ENCODE results near the gene BCL2L2. TPM values are rescaled to one million over a fixed set of nuclear protein-coding genes. Genes with fewer than 3 reads are reported as not detected.

BCL2L2 gene
- total and polyA plus RNA-seq, 2 of the 8 experiments (the other 6 are each of a cell fraction or from before 2014, with no cell fraction given) = 9.3 to 13.8 TPM

- H3K9me3 ChIP-seq (ENCODE audit: insufficient read depth in 2 of 2, low read depth in 1 of 2, low read length in 1 of 2) = no peaks in the 10 kb centered on the region
- peak within 1 kb of the TSS; percentile 83; the same call in 1 of the 2 replicates for H2BK5ac ChIP-seq (ENCODE audit: low read depth, low read length)
- H3K56ac ChIP-seq (replicated peaks; ENCODE audit: insufficient read length, low read depth, low read length) = peak within 1 kb of the TSS; percentile 64
- H3K23me2 ChIP-seq (ENCODE audit: low read depth, low read length) = peaks cover 20% of the 10 kb centered on the region
- FAIRE-seq (no peak), DNase-seq (ENCODE audit: low read depth in 1 of 2, low spot score in 2 of 2) (peak in 1 of 2 experiments; percentile 78)
- ChIA-PET POLR2A (ENCODE audit: partially characterized antibody) (interaction anchor here (0.8 to 4.7 kb wide), 17 partner anchors 9 to 295 kb away, joined by 3 to 35 read pairs (median 4); partner anchors contain the start of genes HOMEZ, PABPN1 and SLC22A17), CTCF (ENCODE audit: partially characterized antibody) (interaction anchor here (0.9 to 5.7 kb wide), 8 partner anchors 7 to 258 kb away, joined by 3 to 40 read pairs (median 6); no protein-coding TSS in a partner anchor)
- no peak within 1 kb of the TSS for H3K14ac ChIP-seq (ENCODE audit: insufficient read length)
- H4K91ac ChIP-seq (replicated peaks; ENCODE audit: insufficient read length, low read length) = peak within 1 kb of the TSS; percentile 56
- H4K20me1 ChIP-seq (replicated peaks in 1 of 2; ENCODE audit: control insufficient read depth in 1 of 2, insufficient read depth in 2 of 2, low read length in 2 of 2) = peaks cover 0 to 2% of the 10 kb centered on the region in 2 experiments
- no peaks in the 10 kb centered on the region for H3K79me1 ChIP-seq (ENCODE audit: low read depth, low read length)
- H3K79me2 ChIP-seq (ENCODE audit: control insufficient read depth in 1 of 2, insufficient read depth in 2 of 2, low read length in 2 of 2) = peaks cover 0 to 2% of the 10 kb centered on the region in 2 experiments; a peak in 1 of 4 replicates
- H3K27me3 ChIP-seq (replicated peaks in 1 of 4; ENCODE audit: control insufficient read depth in 3 of 4, extremely low read depth in 1 of 4, insufficient read depth in 3 of 4, low read length in 3 of 4) = peaks cover 0 to 32% (median 22%) of the 10 kb centered on the region in 4 experiments; a peak in 6 of 7 replicates
- peak within 1 kb of the TSS; percentile 91 to 99 for H3K4me2 ChIP-seq (ENCODE audit: insufficient read depth in 1 of 2, low read depth in 2 of 2, low read length in 2 of 2)
- no peak within 1 kb of the TSS for H2AK5ac ChIP-seq (ENCODE audit: low read depth, low read length)
- peak within 1 kb of the TSS; percentile 62 for H4K8ac ChIP-seq (ENCODE audit: extremely low read depth, insufficient read depth, low read length)
- no peak within 1 kb of the TSS for H2BK15ac ChIP-seq (ENCODE audit: low read length)
- peak within 1 kb of the TSS; percentile 29; the same call in 1 of the 2 replicates for H2BK12ac ChIP-seq (ENCODE audit: low read depth, low read length)
- H3K27ac ChIP-seq (ENCODE audit: low read depth, low read length) = peak within 1 kb of the TSS; percentile 65; the same call in 1 of the 2 replicates
- H2BK120ac ChIP-seq (replicated peaks; ENCODE audit: low read depth, low read length) = no peak within 1 kb of the TSS
- H3K18ac ChIP-seq (ENCODE audit: extremely low read depth, low read length) = peak within 1 kb of the TSS; percentile 78
- H3K4me1 ChIP-seq (replicated peaks in 1 of 4; ENCODE audit: control insufficient read depth in 3 of 4, insufficient read depth in 4 of 4, low read length in 3 of 4) = peaks cover 0 to 7% (median 1%) of the 10 kb centered on the region in 4 experiments; a peak in 4 of 7 replicates
- peak within 1 kb of the TSS; percentile 47; the same call in 1 of the 2 replicates for H2AFZ ChIP-seq (ENCODE audit: low read length)
- 11% methylated on average over 46 of the region's 81 CpGs; no CpG with 5 or more reads in 1 of the 2 experiments for WGBS, 2 experiments (ENCODE audit: extremely low coverage in 1 of 2, insufficient coverage in 1 of 2, insufficient read length in 1 of 2, insufficient replicate concordance in 2 of 2, low coverage in 1 of 2, low lambda C conversion rate in 2 of 2, missing lambda C conversion rate in 1 of 2)
- no peak within 1 kb of the TSS for H3K23ac ChIP-seq (ENCODE audit: insufficient read length)
- H2BK20ac ChIP-seq (ENCODE audit: low read length) = no peak within 1 kb of the TSS
- H3K4me3 ChIP-seq (ENCODE audit: extremely low read depth in 1 of 4, insufficient read depth in 2 of 4, low read depth in 3 of 4, low read length in 4 of 4) = peak within 1 kb of the TSS; percentile 56 to 93 (median 73)
- H3K36me3 ChIP-seq (ENCODE audit: control insufficient read depth in 2 of 4, insufficient read depth in 4 of 4, low read length in 3 of 4) = no peaks in the 10 kb centered on the region
- peak within 1 kb of the TSS in 3 of 4 experiments; percentile 15 to 66 (median 51); a peak in 5 of 7 replicates for H3K9ac ChIP-seq (replicated peaks in 1 of 4; ENCODE audit: extremely low read depth in 1 of 4, low read depth in 3 of 4, low read length in 3 of 4)
- H4K5ac ChIP-seq (ENCODE audit: insufficient read length, low read depth, low read length) = peak within 1 kb of the TSS; percentile 57
- H3K4ac ChIP-seq (replicated peaks; ENCODE audit: insufficient read length, low read depth, low read length) = no peak within 1 kb of the TSS
- TF ChIP-seq HDAC6 (IDR thresholded peaks at IDR 0.05; ENCODE audit: low read depth, low read length) (no peak), TEAD4 (IDR thresholded peaks at IDR 0.05; ENCODE audit: low read depth, low read length) (no peak), RBBP5 (IDR thresholded peaks at IDR 0.05; ENCODE audit: borderline replicate concordance, low read depth, low read length) (no peak), POU5F1 (IDR thresholded peaks at IDR 0.05; ENCODE audit: low read depth, low read length) (no peak), BRCA1 (IDR thresholded peaks at IDR 0.05; ENCODE audit: low read depth, low read length) (no peak), POLR2AphosphoS5 (IDR thresholded peaks at IDR 0.05; ENCODE audit: low read depth, low read length) (no peak), KDM5A (IDR thresholded peaks at IDR 0.05; ENCODE audit: low read length) (no peak), NRF1 (IDR thresholded peaks at IDR 0.05; ENCODE audit: low read depth, low read length) (no peak), JUND (IDR thresholded peaks at IDR 0.05; ENCODE audit: low read length) (no peak), ATF3 (IDR thresholded peaks at IDR 0.05; ENCODE audit: insufficient read depth, low read depth, low read length) (no peak), ASH2L (IDR thresholded peaks at IDR 0.05; ENCODE audit: low read length) (peak; percentile 28)
Measured at GRCh38 chr14:23302290-23303225, 4.1 kb upstream of the BCL2L2 start, which contains the start of gene PPP1R3E. TSS of gene PPP1R3E (minus strand) at chr14:23302859. CDS start at chr14:23302576, 283 bp downstream.

Measured in H1 (cell line).